DND-41 (cell line): ENCODE data around the gene TUBGCP3.

Experiments used
- ATAC-seq: fragments of 200-7000 bp; cut with Tn5 transposase; 3 replicates; pipeline ENCODE4 v1.9.1; 2021; ENCODE audit warnings: low read depth; ENCODE audit not compliant: insufficient read depth
- DNase-seq: peaks from one replicate; pipeline ENCODE4 v3.0.0-alpha.2; 2020
- H2AFZ ChIP-seq: 2 replicates; pipeline ENCODE4 v1.6.0; 2012; ENCODE audit warnings: low read depth, low read length
- H3K27ac ChIP-seq: 2 replicates; pipeline ENCODE4 v1.5.1; 2012; ENCODE audit warnings: low read length, inconsistent platforms
- H3K27me3 ChIP-seq: fragments of 200-600 bp; sonication (generic); 2 replicates; pipeline ENCODE4 v1.6.0; 2012; ENCODE audit warnings: low read length, mild to moderate bottlenecking, inconsistent platforms; ENCODE audit not compliant: insufficient read depth, poor library complexity
- H3K36me3 ChIP-seq: 2 replicates; pipeline ENCODE4 v1.5.1; 2012; ENCODE audit warnings: low read length, inconsistent platforms; ENCODE audit not compliant: insufficient read depth
- H3K4me1 ChIP-seq: 2 replicates; pipeline ENCODE4 v1.5.1; 2012; ENCODE audit warnings: mild to moderate bottlenecking, low read length; ENCODE audit not compliant: insufficient read depth
- H3K4me2 ChIP-seq: 2 replicates; pipeline ENCODE4 v1.6.0; 2012; ENCODE audit warnings: mild to moderate bottlenecking, moderate library complexity, low read length, inconsistent platforms; ENCODE audit not compliant: insufficient read depth
- H3K4me3 ChIP-seq, 2 experiments: fragments of 200-600 bp in 1 of 2; shearing (Covaris generic) in 1 of 2; 2 replicates each; pipeline ENCODE4 v1.5.1; 2012 to 2016; ENCODE audit warnings: inconsistent platforms in 2 of 2, low read length in 2 of 2, mild to moderate bottlenecking in 2 of 2, low read depth in 1 of 2, moderate library complexity in 1 of 2
- H3K79me2 ChIP-seq: 2 replicates; pipeline ENCODE4 v1.6.0; 2012; ENCODE audit warnings: low read length, inconsistent platforms; ENCODE audit not compliant: insufficient read depth
- H3K9ac ChIP-seq: 2 replicates; pipeline ENCODE4 v1.6.0; 2012; ENCODE audit warnings: low read depth, mild to moderate bottlenecking, inconsistent platforms, low read length, moderate library complexity
- H3K9me3 ChIP-seq: 2 replicates; pipeline ENCODE4 v1.5.1; 2012; ENCODE audit warnings: low read length, moderate library complexity, mild to moderate bottlenecking, inconsistent platforms; ENCODE audit not compliant: insufficient read depth, severe bottlenecking
- H4K20me1 ChIP-seq: 2 replicates; pipeline ENCODE4 v1.6.0; 2012; ENCODE audit warnings: low read length; ENCODE audit not compliant: insufficient read depth
- EZH2 ChIP-seq: IDR thresholded peaks from 3 replicates; pipeline ENCODE4 v1.6.1; 2012; ENCODE audit warnings: borderline replicate concordance, low read depth, mild to moderate bottlenecking, moderate library complexity, low read length, inconsistent platforms; ENCODE audit not compliant: severe bottlenecking
- TF ChIP-seq, protein P1 (sequence below): IDR thresholded peaks from 2 replicates; pipeline ENCODE4 v1.5.1; 2012; ENCODE audit warnings: borderline replicate concordance, low read length, moderate library complexity, mild to moderate bottlenecking; ENCODE audit not compliant: poor library complexity, severe bottlenecking; ENCODE audit errors: extremely low read depth

TUBGCP3 gene

GRCh38 chr13:112457081-112457480 lies 130.9 kb downstream of the TUBGCP3 start:
- H3K9ac ChIP-seq, result no peak overlapping the region

DNA sequence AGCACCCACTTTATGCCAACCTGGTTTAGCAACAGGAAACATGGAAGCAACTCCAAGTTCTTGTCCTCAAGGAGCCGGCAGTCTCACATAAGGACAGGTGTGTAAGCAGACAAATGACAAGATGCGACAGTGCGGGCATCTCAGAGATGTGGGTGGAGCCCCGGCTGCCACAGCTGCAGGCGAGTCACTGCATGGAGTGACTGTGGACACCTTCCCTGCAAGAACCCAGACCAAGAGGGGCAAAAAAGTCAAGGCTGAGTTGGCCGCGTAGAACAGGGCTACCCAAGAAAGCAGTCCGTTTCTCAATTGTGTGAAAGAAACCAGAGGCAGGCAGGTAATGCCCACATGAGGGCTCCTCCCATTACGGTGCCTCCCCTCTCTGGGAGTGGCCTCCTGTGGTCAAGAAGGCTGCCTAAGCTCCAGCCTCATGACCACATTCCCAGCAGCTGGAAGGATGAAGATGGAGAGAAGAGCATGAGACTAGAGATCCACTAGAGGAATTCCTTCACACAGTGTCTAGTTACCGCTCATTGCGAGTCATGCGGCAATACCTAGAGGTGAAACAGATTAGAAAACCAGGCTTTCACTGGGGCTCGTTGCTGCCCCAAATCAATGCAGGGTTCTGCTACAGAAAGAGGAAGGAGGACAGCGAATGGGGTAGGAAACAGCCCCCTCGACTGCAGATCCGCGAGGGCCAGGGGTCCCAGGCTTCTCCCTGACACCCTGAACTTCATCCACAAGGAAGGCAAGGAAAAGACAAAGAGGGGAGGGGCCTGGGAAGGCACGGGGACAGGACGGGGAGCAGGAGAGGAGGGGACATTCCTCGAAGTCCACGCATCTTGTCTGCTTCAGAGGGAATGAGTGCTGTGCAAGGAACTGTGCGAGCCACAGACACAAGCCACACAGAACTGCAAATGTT lies 131.6 kb downstream of the TUBGCP3 start:
- Histone ChIP-seq H3K27ac (no peak overlapping the region), H3K4me2 (no peak overlapping the region), H3K4me1 (no peaks in the 10 kb centered on the region), H3K79me2 (no peaks in the 10 kb centered on the region), H3K36me3 (no peaks in the 10 kb centered on the region), H3K9ac (no peak overlapping the region), H3K4me3 (no peak overlapping the region), H3K9me3 (no peaks in the 10 kb centered on the region), H2AFZ (no peak overlapping the region), H4K20me1 (0 out of 2 replicates have a peak, but pooled peaks cover 5% of the 10 kb centered on the region), H3K27me3 (no peaks in the 10 kb centered on the region)
- ATAC-seq (no peak), DNase-seq (no peak)
- TF ChIP-seq EZH2, result no peak
- TF ChIP-seq, protein P1, sequence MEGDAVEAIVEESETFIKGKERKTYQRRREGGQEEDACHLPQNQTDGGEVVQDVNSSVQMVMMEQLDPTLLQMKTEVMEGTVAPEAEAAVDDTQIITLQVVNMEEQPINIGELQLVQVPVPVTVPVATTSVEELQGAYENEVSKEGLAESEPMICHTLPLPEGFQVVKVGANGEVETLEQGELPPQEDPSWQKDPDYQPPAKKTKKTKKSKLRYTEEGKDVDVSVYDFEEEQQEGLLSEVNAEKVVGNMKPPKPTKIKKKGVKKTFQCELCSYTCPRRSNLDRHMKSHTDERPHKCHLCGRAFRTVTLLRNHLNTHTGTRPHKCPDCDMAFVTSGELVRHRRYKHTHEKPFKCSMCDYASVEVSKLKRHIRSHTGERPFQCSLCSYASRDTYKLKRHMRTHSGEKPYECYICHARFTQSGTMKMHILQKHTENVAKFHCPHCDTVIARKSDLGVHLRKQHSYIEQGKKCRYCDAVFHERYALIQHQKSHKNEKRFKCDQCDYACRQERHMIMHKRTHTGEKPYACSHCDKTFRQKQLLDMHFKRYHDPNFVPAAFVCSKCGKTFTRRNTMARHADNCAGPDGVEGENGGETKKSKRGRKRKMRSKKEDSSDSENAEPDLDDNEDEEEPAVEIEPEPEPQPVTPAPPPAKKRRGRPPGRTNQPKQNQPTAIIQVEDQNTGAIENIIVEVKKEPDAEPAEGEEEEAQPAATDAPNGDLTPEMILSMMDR, result no peak

More at GRCh38 chr13:112457081-112457480, 130.9 kb downstream of the TUBGCP3 start:
- Histone ChIP-seq H3K36me3 (no peaks in the 10 kb centered on the region), H3K4me3 (no peak overlapping the region), H2AFZ (no peak overlapping the region), H3K79me2 (no peaks in the 10 kb centered on the region), H3K4me2 (no peak overlapping the region), H3K9me3 (no peaks in the 10 kb centered on the region), H3K27ac (no peak overlapping the region), H4K20me1 (0 out of 2 replicates have a peak, but pooled peaks cover 5% of the 10 kb centered on the region), H3K4me1 (no peaks in the 10 kb centered on the region), H3K27me3 (no peaks in the 10 kb centered on the region)
- ATAC-seq (no peak), DNase-seq (no peak)
- no peak for TF ChIP-seq EZH2
- TF ChIP-seq, protein P1, result no peak

DNA sequence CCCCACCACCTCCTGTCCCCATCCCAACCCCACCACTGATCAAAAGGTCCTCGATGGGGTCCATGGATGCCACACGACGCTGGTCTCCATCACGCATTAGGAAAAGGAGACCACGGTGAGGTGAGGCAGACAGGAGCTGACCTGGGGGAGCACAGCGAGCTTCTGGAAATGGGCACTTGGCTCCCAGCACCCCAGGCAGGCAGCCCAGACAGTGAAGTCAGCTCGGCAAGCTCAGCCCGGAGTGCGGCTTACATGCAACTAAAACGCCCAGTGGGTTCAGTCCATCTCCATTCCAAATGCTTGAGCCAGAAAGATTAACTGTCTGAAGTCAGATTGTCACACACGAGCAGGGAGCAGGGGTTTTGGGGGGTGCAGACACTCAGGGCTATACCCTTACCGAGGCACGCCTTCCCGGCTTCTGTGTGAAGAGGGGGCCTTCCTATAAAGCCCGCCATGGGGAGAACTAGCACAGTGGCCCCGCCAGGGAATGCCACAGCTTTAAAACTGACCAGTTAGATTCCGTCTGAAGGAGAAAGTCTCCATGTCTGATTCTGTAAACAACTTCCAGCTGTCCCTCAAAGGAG lies 132.4 kb downstream of the TUBGCP3 start:
- Histone ChIP-seq H3K4me1 (no peaks in the 10 kb centered on the region), H3K4me3 (no peak overlapping the region), H3K27me3 (no peaks in the 10 kb centered on the region), H3K9ac (no peak overlapping the region), H3K4me2 (no peak overlapping the region), H3K79me2 (no peaks in the 10 kb centered on the region), H3K36me3 (no peaks in the 10 kb centered on the region), H2AFZ (no peak overlapping the region), H3K27ac (no peak overlapping the region), H3K9me3 (no peaks in the 10 kb centered on the region), H4K20me1 (0 out of 2 replicates have a peak, but pooled peaks cover 5% of the 10 kb centered on the region)
- no peak for DNase-seq
- no peak for ATAC-seq
- no peak for TF ChIP-seq EZH2
- TF ChIP-seq, protein P1, result no peak
